Naive thymus-derived CD4-positive, alpha-beta T cell (primary cell): ENCODE results near the gene SGPL1. TPM values are rescaled to one million over a fixed set of nuclear protein-coding genes. Genes with fewer than 3 reads are reported as not detected.

Source experiments
- ATAC-seq: fragments of 150-1000 bp; cut with Tn5 transposase; 2 replicates; pipeline ENCODE4 v1.10.0; 2021; ENCODE audit warnings: mild to moderate bottlenecking, moderate library complexity
- CTCF ChIA-PET: fragments of 350-600 bp; sonication (Branson Sonifier 250); formaldehyde crosslinking; loops from one replicate; lab custom pipeline; 2021; ENCODE audit warnings: antibody characterized with exemption; lab: Charles Lee
- POLR2A ChIA-PET: fragments of 350-600 bp; sonication (Branson Sonifier 250); formaldehyde crosslinking; loops from one replicate; lab custom pipeline; 2021; ENCODE audit warnings: antibody characterized with exemption, inconsistent platforms; lab: Charles Lee
- DNase-seq, 9 donors: peaks; one replicate each; pipeline versions ENCODE4 v3.0.0 to v3.0.0-alpha.2; 2020 to 2022; ENCODE audit warnings: mixed read lengths in 1 of 9
- H3K27ac ChIP-seq: one replicate; pipeline ENCODE4 v1.7.0; 2013; ENCODE audit warnings: mild to moderate bottlenecking, low read depth, low read length, moderate library complexity
- H3K27me3 ChIP-seq, 2 donors: one replicate each; pipeline ENCODE4 v1.7.0; 2013; ENCODE audit warnings: low read length in 2 of 2, mild to moderate bottlenecking in 2 of 2, moderate library complexity in 2 of 2; ENCODE audit not compliant: control insufficient read depth in 2 of 2, insufficient read depth in 2 of 2
- H3K36me3 ChIP-seq, 3 experiments: 1 replicate in 2 of 3; 2 replicates in 1 of 3; pipeline ENCODE4 v1.7.0; 2013; ENCODE audit warnings: low read length in 3 of 3, mild to moderate bottlenecking in 3 of 3, moderate library complexity in 1 of 3; ENCODE audit not compliant: insufficient read depth in 3 of 3, control insufficient read depth in 2 of 3
- H3K4me1 ChIP-seq, 2 donors: one replicate each; pipeline ENCODE4 v1.7.0; 2013; ENCODE audit warnings: low read length in 2 of 2, mild to moderate bottlenecking in 2 of 2, moderate library complexity in 1 of 2; ENCODE audit not compliant: control insufficient read depth in 2 of 2, insufficient read depth in 2 of 2
- H3K4me3 ChIP-seq: 2 replicates; pipeline ENCODE4 v1.7.0; 2013; ENCODE audit warnings: mild to moderate bottlenecking, low read length
- H3K9me3 ChIP-seq, 3 experiments: 1 replicate in 2 of 3; 2 replicates in 1 of 3; pipeline ENCODE4 v1.7.0; 2013; ENCODE audit warnings: low read length in 3 of 3; ENCODE audit not compliant: control insufficient read depth in 2 of 3
- H3K27ac Mint-ChIP-seq, 9 donors: one replicate each; pipeline ENCODE4 v1.8.0; 2020 to 2022; ENCODE audit warnings: mixed read lengths in 9 of 9, mild to moderate bottlenecking in 8 of 9, moderate library complexity in 5 of 9, inconsistent platforms in 2 of 9
- H3K27me3 Mint-ChIP-seq, 5 donors: one replicate each; pipeline ENCODE4 v1.8.0; 2021 to 2022; ENCODE audit warnings: mixed read lengths in 5 of 5, mild to moderate bottlenecking in 1 of 5
- H3K36me3 Mint-ChIP-seq, 5 donors: one replicate each; pipeline ENCODE4 v1.8.0; 2020 to 2022; ENCODE audit warnings: mixed read lengths in 5 of 5, mild to moderate bottlenecking in 3 of 5, inconsistent platforms in 1 of 5
- H3K4me1 Mint-ChIP-seq, 7 donors: one replicate each; pipeline ENCODE4 v1.8.0; 2020 to 2022; ENCODE audit warnings: mixed read lengths in 7 of 7, mild to moderate bottlenecking in 3 of 7, inconsistent platforms in 1 of 7
- H3K4me3 Mint-ChIP-seq, 10 donors: one replicate each; pipeline ENCODE4 v1.8.0; 2020 to 2022; ENCODE audit warnings: mild to moderate bottlenecking in 10 of 10, mixed read lengths in 10 of 10, moderate library complexity in 6 of 10, inconsistent platforms in 2 of 10
- H3K9me3 Mint-ChIP-seq, 11 donors: one replicate each; pipeline ENCODE4 v1.8.0; 2020 to 2022; ENCODE audit warnings: mixed read lengths in 11 of 11, mild to moderate bottlenecking in 4 of 11, inconsistent platforms in 1 of 11, moderate library complexity in 1 of 11
- intact Hi-C, 2 donors: fragments of 100-400 bp; cut with micrococcal nuclease; formaldehyde crosslinking; loops; one replicate each; pipeline ENCODE4 v1.15.1; 2023
- polyA plus RNA-seq, 2 donors: library from polyadenylated mRNA; unstranded; fragments of 300-500 nt; fragmentation: Illumina TruSeq; gene quantifications; one replicate each; pipeline ENCODE4 v1.2.3, GENCODE V29; 2021
- total RNA-seq, 6 experiments: library from RNA in 5 of 6; stranded (reverse) in 5 of 6; gene quantifications; 1 replicate in 5 of 6; 2 replicates in 1 of 6; pipeline ENCODE4 v1.2.3 and lab custom pipeline; 2021 to 2026

Gene SGPL1
- total and polyA plus RNA-seq, 7 experiments from 2014 or later = 12.2 to 35.5 (median 24.5) TPM

DNA sequence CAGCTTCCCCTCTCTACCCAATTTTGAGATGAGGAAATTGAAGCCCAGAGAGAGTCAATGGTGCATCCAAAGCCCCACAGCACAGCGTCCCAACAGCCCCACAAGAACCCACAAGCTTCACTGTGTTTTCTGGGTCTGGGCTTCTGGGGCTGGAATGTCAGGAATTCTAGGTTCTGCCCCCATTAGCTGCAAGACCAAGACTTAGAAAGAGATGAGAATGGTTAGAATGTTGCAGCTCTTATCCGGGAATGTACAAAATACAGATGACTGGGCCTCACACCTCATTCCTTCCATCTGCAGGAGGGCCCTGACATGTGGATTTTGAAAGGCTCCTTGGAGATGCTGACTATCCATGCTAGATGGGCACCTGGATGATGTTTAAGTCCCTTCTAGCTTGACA is 6.0 kb upstream of the SGPL1 start:
- no peaks in the 10 kb centered on the region for H3K36me3 ChIP-seq
- H3K4me3 Mint-ChIP-seq = no peak overlapping the region
- H3K27ac Mint-ChIP-seq = no peak overlapping the region
- ChIA-PET CTCF (no interaction called here), POLR2A (interaction anchor here (1.2 kb wide), 1 partner anchor 13 kb away, joined by 3 read pairs; no protein-coding TSS in a partner anchor)
- no peaks in the 10 kb centered on the region for H3K27me3 ChIP-seq
- intact Hi-C loops = loop anchor here in 1 of 2 donors (10.0 kb wide), 1 partner anchor 1495 kb away; no protein-coding TSS in a partner anchor
- peaks cover under 1 to 13% (median 11%) of the 10 kb centered on the region in 7 donors for H3K4me1 Mint-ChIP-seq
- H3K27me3 Mint-ChIP-seq = peaks cover 5 to 15% (median 8%) of the 10 kb centered on the region in 5 donors
- H3K27ac ChIP-seq = no peak overlapping the region
- no peak overlapping the region for H3K4me3 ChIP-seq
- H3K36me3 Mint-ChIP-seq = peaks cover 0 to 2% (median 0%) of the 10 kb centered on the region in 5 donors
- H3K4me1 ChIP-seq = peaks cover 0 to 1% of the 10 kb centered on the region in 2 donors
- DNase-seq (no peak), ATAC-seq (no peak)
- H3K9me3 ChIP-seq = no peaks in the 10 kb centered on the region
- peaks cover 0 to 2% (median 0%) of the 10 kb centered on the region in 11 donors for H3K9me3 Mint-ChIP-seq

- intact Hi-C loops = loop anchor here in 1 of 2 donors (10.0 kb wide), 1 partner anchor 1496 kb away; no protein-coding TSS in a partner anchor
- no peaks in the 10 kb centered on the region for H3K36me3 ChIP-seq
- no peaks in the 10 kb centered on the region for H3K27me3 ChIP-seq
- H3K36me3 Mint-ChIP-seq = no peaks in the 10 kb centered on the region
- no peak for ATAC-seq
- H3K9me3 Mint-ChIP-seq = peaks cover 0 to 2% (median 0%) of the 10 kb centered on the region in 11 donors
- no peaks in the 10 kb centered on the region for H3K9me3 ChIP-seq
- no peak overlapping the region for H3K4me3 ChIP-seq
- peaks cover 6 to 21% (median 18%) of the 10 kb centered on the region in 7 donors for H3K4me1 Mint-ChIP-seq
- H3K4me1 ChIP-seq = peaks cover 4 to 10% of the 10 kb centered on the region in 2 donors
- peaks cover 1 to 15% (median 5%) of the 10 kb centered on the region in 5 donors for H3K27me3 Mint-ChIP-seq
- no peak for DNase-seq
- CTCF ChIA-PET = no interaction called here
- POLR2A ChIA-PET = interaction anchor here (1.2 kb wide), 1 partner anchor 11 kb away, joined by 3 read pairs; no protein-coding TSS in a partner anchor
- no peak overlapping the region for H3K27ac Mint-ChIP-seq
- no peak overlapping the region for H3K4me3 Mint-ChIP-seq
- no peak overlapping the region for H3K27ac ChIP-seq
These were observed 4.8 kb upstream of the SGPL1 start for GRCh38 chr10:70810967-70811366.

- Histone ChIP-seq H3K4me3 (no peak overlapping the region), H3K4me1 (peaks cover 4 to 15% of the 10 kb centered on the region in 2 donors), H3K9me3 (no peaks in the 10 kb centered on the region), H3K27ac (no peak overlapping the region), H3K36me3 (no peaks in the 10 kb centered on the region), H3K27me3 (no peaks in the 10 kb centered on the region)
- H3K27me3 Mint-ChIP-seq = peaks cover 0 to 12% (median 5%) of the 10 kb centered on the region in 5 donors
- H3K27ac Mint-ChIP-seq = peak overlapping the region in 2 of 9 donors; percentile 48 to 62
- H3K4me3 Mint-ChIP-seq = peak overlapping the region in 1 of 10 donors; percentile 47
- POLR2A ChIA-PET = no interaction called here
- H3K4me1 Mint-ChIP-seq = peaks cover 6 to 27% (median 24%) of the 10 kb centered on the region in 7 donors
- intact Hi-C loops = loop anchor here in 1 of 2 donors (10.0 kb wide), 1 partner anchor 1497 kb away; no protein-coding TSS in a partner anchor
- DNase-seq (no peak), ATAC-seq (no peak)
- peaks cover 0 to 2% (median 0%) of the 10 kb centered on the region in 11 donors for H3K9me3 Mint-ChIP-seq
- H3K36me3 Mint-ChIP-seq = peaks cover 0 to 2% (median 0%) of the 10 kb centered on the region in 5 donors
- CTCF ChIA-PET = interaction anchor here (1.1 kb wide), 1 partner anchor 66 kb away, joined by 3 read pairs; no protein-coding TSS in a partner anchor
These were observed 3.9 kb upstream of the SGPL1 start for GRCh38 chr10:70811881-70812280.

GRCh38 chr10:70812814-70813213 is 2.9 kb upstream of the SGPL1 start:
- Mint-ChIP-seq H3K4me1 (peaks cover 9 to 36% (median 27%) of the 10 kb centered on the region in 7 donors), H3K9me3 (peaks cover 0 to 2% (median 0%) of the 10 kb centered on the region in 11 donors), H3K36me3 (peaks cover 0 to 4% (median 0%) of the 10 kb centered on the region in 5 donors), H3K4me3 (no peak overlapping the region), H3K27ac (peak overlapping the region in 2 of 9 donors; percentile 16 to 62), H3K27me3 (peaks cover 0 to 6% (median 0%) of the 10 kb centered on the region in 5 donors)
- no peak overlapping the region for H3K4me3 ChIP-seq
- intact Hi-C loops = loop anchor here in 1 of 2 donors (10.0 kb wide), 1 partner anchor 1498 kb away; no protein-coding TSS in a partner anchor
- H3K9me3 ChIP-seq = no peaks in the 10 kb centered on the region
- ChIA-PET CTCF (interaction anchor here (1.1 kb wide), 1 partner anchor 65 kb away, joined by 3 read pairs; no protein-coding TSS in a partner anchor), POLR2A (no interaction called here)
- no peaks in the 10 kb centered on the region for H3K27me3 ChIP-seq
- no peak overlapping the region for H3K27ac ChIP-seq
- H3K4me1 ChIP-seq = peaks cover 4 to 20% of the 10 kb centered on the region in 2 donors
- DNase-seq (no peak), ATAC-seq (no peak)
- H3K36me3 ChIP-seq = no peaks in the 10 kb centered on the region

- Histone ChIP-seq H3K4me3 (no peak overlapping the region), H3K9me3 (no peaks in the 10 kb centered on the region), H3K27ac (no peak overlapping the region), H3K4me1 (peaks cover 4 to 20% of the 10 kb centered on the region in 2 donors), H3K27me3 (no peaks in the 10 kb centered on the region), H3K36me3 (no peaks in the 10 kb centered on the region)
- Mint-ChIP-seq H3K27ac (peak overlapping the region; percentile 41 to 92 (median 81)), H3K36me3 (peaks cover 0 to 5% (median 0%) of the 10 kb centered on the region in 5 donors), H3K9me3 (no peaks in the 10 kb centered on the region), H3K4me1 (peaks cover 16 to 47% (median 39%) of the 10 kb centered on the region in 7 donors), H3K4me3 (peak overlapping the region; percentile 14 to 93 (median 86)), H3K27me3 (peaks cover 0 to 6% (median 0%) of the 10 kb centered on the region in 5 donors)
- intact Hi-C loops = loop anchor here in 1 of 2 donors (2.0 to 10.0 kb wide), 2 partner anchors 75 to 1499 kb away; partner anchors contain the start of gene PCBD1
- no peak for DNase-seq
- no peak for ATAC-seq
- POLR2A ChIA-PET = interaction anchor here (0.7 kb wide), 1 partner anchor 230 kb away, joined by 4 read pairs; no protein-coding TSS in a partner anchor
- CTCF ChIA-PET = no interaction called here
These were observed 1.6 kb upstream of the SGPL1 start for GRCh38 chr10:70814126-70814525.

DNA sequence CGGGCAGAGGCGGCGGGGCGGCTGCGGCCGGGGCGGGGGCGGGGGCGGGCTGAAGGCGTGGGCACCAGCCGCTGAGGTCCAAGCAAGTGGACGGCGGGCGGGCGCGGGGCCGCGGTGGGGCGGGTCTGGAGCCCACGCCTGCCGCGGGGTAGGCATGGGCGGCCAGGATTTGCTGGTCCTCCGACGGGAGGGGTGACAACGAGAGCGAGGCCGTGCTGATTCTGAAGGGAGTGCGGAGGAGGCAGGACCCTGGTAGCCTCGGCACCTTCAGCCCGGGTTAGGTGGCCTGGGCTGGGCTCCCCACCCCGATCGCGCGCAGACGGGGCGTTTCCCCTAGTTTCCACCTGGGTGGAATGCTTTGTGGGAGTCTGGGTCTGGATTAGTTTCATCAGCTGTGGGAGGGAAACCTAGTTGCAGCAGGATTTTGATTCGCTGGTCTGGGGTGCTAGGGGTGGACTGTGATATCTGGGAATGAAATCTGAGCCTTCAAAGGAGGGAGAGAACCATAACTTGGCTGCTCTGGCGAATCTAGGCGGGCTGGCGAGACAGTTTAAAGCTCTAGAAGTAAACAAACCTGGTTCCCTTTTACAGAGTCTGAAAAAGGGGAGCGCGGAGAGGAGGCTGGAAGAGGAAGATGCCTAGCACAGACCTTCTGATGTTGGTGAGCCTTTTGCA is 609 bp downstream of the SGPL1 start:
- peak; percentile 14 to 49 (median 26) for DNase-seq
- H3K4me1 Mint-ChIP-seq = peaks cover 22 to 57% (median 48%) of the 10 kb centered on the region in 7 donors
- Histone ChIP-seq H3K4me3 (peak overlapping the region; percentile 66), H3K9me3 (no peaks in the 10 kb centered on the region), H3K4me1 (peaks cover 4 to 20% of the 10 kb centered on the region in 2 donors), H3K27me3 (no peaks in the 10 kb centered on the region), H3K36me3 (no peaks in the 10 kb centered on the region), H3K27ac (peak overlapping the region; percentile 73)
- intact Hi-C loops = loop anchor here (2.0 to 10.0 kb wide), 7 partner anchors 338 to 1502 kb away; partner anchors contain the start of genes PALD1 (in 2 of the 2), LRRC20 (in 1 of the 2) and PPA1 (in 1 of the 2)
- peaks cover 0 to 8% (median 3%) of the 10 kb centered on the region in 5 donors for H3K36me3 Mint-ChIP-seq
- H3K4me3 Mint-ChIP-seq = peak overlapping the region; percentile 83 to 95 (median 91)
- ChIA-PET POLR2A (interaction anchor here (0.5 to 1.4 kb wide), 4 partner anchors 16 to 61 kb away, joined by 3 read pairs; no protein-coding TSS in a partner anchor), CTCF (interaction anchor here (0.6 to 1.3 kb wide), 3 partner anchors 63 to 266 kb away, joined by 3 to 4 read pairs (median 4); no protein-coding TSS in a partner anchor)
- peak; percentile 31 for ATAC-seq
- H3K9me3 Mint-ChIP-seq = no peaks in the 10 kb centered on the region
- peaks cover 0 to 6% (median 0%) of the 10 kb centered on the region in 5 donors for H3K27me3 Mint-ChIP-seq
- H3K27ac Mint-ChIP-seq = peak overlapping the region; percentile 28 to 93 (median 85)
